ENCODE results near the gene JPT2. TPM values are rescaled to one million over a fixed set of nuclear protein-coding genes. Genes with fewer than 3 reads are reported as not detected.

The JPT2 gene
- total and polyA plus RNA-seq, 10 of the 15 experiments (the other 5 are each of a cell fraction or from before 2014, with no cell fraction given) = 11.7 to 78.4 (median 48.4) TPM

DNA sequence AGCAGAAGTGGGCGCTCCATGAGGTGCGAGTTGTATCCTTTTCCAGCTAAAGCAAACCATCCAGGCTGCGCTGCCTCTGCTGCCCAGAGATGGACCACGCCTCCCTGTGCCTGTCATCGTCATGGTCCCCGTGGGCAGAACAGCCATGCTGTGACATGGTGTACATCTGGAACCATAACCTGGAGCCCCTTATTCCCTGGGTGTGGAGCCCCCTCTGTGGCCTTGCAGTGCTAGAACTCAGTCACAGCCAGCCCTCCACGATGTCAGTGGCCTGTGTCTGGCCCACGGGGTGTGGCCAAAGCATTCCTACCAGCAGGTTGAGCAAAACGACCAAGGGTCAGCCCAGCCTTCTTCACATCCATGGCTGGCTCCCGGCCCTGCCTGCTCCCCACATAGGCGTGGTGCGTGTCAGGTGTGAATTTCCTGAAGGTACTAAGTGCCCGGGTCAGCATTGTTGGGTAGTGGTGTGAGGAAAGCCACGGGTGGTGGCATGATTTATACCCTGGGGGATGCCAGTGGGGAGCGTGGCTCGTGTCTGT, 22.7 kb upstream of the JPT2 start:
- Histone ChIP-seq H3K4me3 (no peak overlapping the region), H3K36me3 (ENCODE audit: control insufficient read depth in 2 of 2, insufficient read depth in 2 of 2, low read length in 1 of 2) (peaks cover 5 to 27% of the 10 kb centered on the region in 2 experiments; a peak in 3 of 4 replicates), H3K4me2 (ENCODE audit: control insufficient read depth, insufficient read depth) (no peak overlapping the region), H3K9me3 (replicated peaks; ENCODE audit: control insufficient read depth, insufficient read depth, low read length) (no peaks in the 10 kb centered on the region), H3K9ac (ENCODE audit: control insufficient read depth, insufficient read depth, low read length) (no peak overlapping the region), H3K27ac (ENCODE audit: control insufficient read depth, insufficient read depth) (no peak overlapping the region), H2AFZ (ENCODE audit: control insufficient read depth, low read depth, low read length) (no peak overlapping the region), H3K27me3 (replicated peaks in 1 of 2; ENCODE audit: control insufficient read depth in 2 of 2, insufficient read depth in 2 of 2, low read length in 1 of 2) (no peaks in the 10 kb centered on the region), H3K79me2 (ENCODE audit: control insufficient read depth, insufficient read depth, low read length) (no peaks in the 10 kb centered on the region), H3K4me1 (ENCODE audit: control insufficient read depth, insufficient read depth, low read length) (no peaks in the 10 kb centered on the region; the same call in 1 of the 2 replicates), H4K20me1 (ENCODE audit: control insufficient read depth, insufficient read depth) (peaks cover 4% of the 10 kb centered on the region)
- intact Hi-C loops (cut with micrococcal nuclease; ENCODE audit: unreplicated experiment) = no loop called here
- in situ Hi-C loops (cut with MboI) = no loop called here
- CTCF ChIA-PET = interaction anchor here (0.9 kb wide), 1 partner anchor 30 kb away, joined by 3 read pairs; no protein-coding TSS in a partner anchor
- no TSS peak for BruUV-seq (replicated peaks)
- RAD21 ChIA-PET (ENCODE audit: unreplicated experiment) = no interaction called here
- POLR2A ChIA-PET = no interaction called here
- WGBS (ENCODE audit: insufficient coverage, insufficient replicate concordance, low lambda C conversion rate, missing lambda C conversion rate) = 91% methylated on average over 16 of the region's 16 CpGs
- TF ChIP-seq NFYA (IDR thresholded peaks at IDR 0.05; ENCODE audit: borderline replicate concordance, low read depth, low read length) (no peak), TCF3 (IDR thresholded peaks at IDR 0.05; ENCODE audit: borderline replicate concordance, insufficient read depth, low read depth, low read length) (no peak), PML (IDR thresholded peaks at IDR 0.05; ENCODE audit: low read length) (no peak), LARP7 (IDR thresholded peaks at IDR 0.05) (no peak), DPF2 (IDR thresholded peaks at IDR 0.05) (no peak), HCFC1 (IDR thresholded peaks at IDR 0.05; ENCODE audit: low read length) (no peak), CHD1 (IDR thresholded peaks at IDR 0.05; ENCODE audit: low read depth, low read length) (no peak), MTA2 (IDR thresholded peaks at IDR 0.05; ENCODE audit: low read depth) (no peak)
- TF ChIP-seq, protein P1, sequence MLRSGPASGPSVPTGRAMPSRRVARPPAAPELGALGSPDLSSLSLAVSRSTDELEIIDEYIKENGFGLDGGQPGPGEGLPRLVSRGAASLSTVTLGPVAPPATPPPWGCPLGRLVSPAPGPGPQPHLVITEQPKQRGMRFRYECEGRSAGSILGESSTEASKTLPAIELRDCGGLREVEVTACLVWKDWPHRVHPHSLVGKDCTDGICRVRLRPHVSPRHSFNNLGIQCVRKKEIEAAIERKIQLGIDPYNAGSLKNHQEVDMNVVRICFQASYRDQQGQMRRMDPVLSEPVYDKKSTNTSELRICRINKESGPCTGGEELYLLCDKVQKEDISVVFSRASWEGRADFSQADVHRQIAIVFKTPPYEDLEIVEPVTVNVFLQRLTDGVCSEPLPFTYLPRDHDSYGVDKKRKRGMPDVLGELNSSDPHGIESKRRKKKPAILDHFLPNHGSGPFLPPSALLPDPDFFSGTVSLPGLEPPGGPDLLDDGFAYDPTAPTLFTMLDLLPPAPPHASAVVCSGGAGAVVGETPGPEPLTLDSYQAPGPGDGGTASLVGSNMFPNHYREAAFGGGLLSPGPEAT (IDR thresholded peaks at IDR 0.05; ENCODE audit: low read depth) = no peak
- TF ChIP-seq, protein P2, sequence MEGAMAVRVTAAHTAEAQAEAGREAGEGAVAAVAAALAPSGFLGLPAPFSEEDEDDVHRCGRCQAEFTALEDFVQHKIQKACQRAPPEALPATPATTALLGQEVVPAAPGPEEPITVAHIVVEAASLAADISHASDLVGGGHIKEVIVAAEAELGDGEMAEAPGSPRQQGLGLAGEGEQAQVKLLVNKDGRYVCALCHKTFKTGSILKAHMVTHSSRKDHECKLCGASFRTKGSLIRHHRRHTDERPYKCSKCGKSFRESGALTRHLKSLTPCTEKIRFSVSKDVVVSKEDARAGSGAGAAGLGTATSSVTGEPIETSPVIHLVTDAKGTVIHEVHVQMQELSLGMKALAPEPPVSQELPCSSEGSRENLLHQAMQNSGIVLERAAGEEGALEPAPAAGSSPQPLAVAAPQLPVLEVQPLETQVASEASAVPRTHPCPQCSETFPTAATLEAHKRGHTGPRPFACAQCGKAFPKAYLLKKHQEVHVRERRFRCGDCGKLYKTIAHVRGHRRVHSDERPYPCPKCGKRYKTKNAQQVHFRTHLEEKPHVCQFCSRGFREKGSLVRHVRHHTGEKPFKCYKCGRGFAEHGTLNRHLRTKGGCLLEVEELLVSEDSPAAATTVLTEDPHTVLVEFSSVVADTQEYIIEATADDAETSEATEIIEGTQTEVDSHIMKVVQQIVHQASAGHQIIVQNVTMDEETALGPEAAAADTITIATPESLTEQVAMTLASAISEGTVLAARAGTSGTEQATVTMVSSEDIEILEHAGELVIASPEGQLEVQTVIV (IDR thresholded peaks at IDR 0.05; ENCODE audit: borderline replicate concordance, partially characterized antibody) = no peak
- FAIRE-seq (no peak), DNase-seq (ENCODE audit: low read depth, low spot score) (no peak), ATAC-seq (no peak)
- SMC1A ChIA-PET (ENCODE audit: uncharacterized antibody, unreplicated experiment) = no interaction called here
